ENCODE data around the gene GRID1. TPM values are rescaled to one million over a fixed set of nuclear protein-coding genes. Genes with fewer than 3 reads are reported as not detected.

Gene GRID1
- total and polyA plus RNA-seq, 11 donors = 0.69 to 3.4 (median 1.6) TPM

DNA sequence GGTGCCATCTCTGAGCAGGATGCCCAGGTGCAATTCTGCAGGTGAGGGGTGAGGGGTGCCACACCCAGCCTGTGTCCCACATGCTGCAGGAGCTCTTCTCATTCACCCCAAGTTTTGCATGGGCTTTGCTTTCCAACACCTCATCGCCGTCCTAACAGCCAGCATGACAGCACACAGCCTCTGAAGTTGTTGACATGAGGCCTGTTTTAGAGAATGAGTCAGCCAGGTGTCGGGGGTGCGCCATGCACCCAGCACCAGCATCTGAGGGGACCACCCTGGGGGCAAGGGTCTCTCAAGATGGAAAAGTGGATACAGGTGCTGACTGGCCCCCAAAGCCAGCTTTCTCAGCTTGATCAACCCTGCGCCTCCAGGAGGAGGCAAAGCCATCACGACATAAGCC, 146.0 kb downstream of the GRID1 start:
- TF ChIP-seq POLR2A (IDR thresholded peaks at IDR 0.05) = no peak
- TF ChIP-seq, protein P1, sequence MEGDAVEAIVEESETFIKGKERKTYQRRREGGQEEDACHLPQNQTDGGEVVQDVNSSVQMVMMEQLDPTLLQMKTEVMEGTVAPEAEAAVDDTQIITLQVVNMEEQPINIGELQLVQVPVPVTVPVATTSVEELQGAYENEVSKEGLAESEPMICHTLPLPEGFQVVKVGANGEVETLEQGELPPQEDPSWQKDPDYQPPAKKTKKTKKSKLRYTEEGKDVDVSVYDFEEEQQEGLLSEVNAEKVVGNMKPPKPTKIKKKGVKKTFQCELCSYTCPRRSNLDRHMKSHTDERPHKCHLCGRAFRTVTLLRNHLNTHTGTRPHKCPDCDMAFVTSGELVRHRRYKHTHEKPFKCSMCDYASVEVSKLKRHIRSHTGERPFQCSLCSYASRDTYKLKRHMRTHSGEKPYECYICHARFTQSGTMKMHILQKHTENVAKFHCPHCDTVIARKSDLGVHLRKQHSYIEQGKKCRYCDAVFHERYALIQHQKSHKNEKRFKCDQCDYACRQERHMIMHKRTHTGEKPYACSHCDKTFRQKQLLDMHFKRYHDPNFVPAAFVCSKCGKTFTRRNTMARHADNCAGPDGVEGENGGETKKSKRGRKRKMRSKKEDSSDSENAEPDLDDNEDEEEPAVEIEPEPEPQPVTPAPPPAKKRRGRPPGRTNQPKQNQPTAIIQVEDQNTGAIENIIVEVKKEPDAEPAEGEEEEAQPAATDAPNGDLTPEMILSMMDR (IDR thresholded peaks at IDR 0.05) = no peak
- DNase-seq (peak in 3 of 5 donors; percentile 8 to 20 (median 19)), ATAC-seq (no peak)
- Histone ChIP-seq H3K27me3 (no peaks in the 10 kb centered on the region), H3K9me3 (no peaks in the 10 kb centered on the region), H3K27ac (no peak overlapping the region), H3K36me3 (no peaks in the 10 kb centered on the region), H3K4me1 (no peaks in the 10 kb centered on the region), H3K4me3 (no peak overlapping the region)
- 84 to 90% (median 89%) methylated on average over 4 to 6 of the region's 6 CpGs for WGBS, 4 donors
- intact Hi-C loops (cut with DNase I) = no loop called here

DNA sequence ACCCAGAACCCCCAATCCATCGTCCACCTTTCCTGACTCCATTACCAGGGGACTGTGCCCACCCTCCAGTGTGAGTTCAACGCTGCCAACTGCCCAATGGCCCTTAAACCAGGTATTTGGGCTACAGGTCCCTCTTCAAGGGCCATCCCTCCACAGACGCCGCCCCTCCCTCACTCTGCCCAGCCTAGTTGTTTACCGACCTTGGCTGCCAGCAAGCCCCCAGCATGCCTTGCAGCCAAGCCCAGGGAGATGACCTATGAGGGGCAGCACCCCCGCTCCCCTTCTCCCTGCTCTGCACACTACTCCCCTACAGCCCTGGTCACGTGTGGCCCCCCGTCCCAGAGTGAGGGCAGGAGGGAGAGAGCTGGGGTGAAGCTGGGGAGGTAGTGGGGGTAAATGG, 147.3 kb downstream of the GRID1 start:
- no peak for ATAC-seq

DNA sequence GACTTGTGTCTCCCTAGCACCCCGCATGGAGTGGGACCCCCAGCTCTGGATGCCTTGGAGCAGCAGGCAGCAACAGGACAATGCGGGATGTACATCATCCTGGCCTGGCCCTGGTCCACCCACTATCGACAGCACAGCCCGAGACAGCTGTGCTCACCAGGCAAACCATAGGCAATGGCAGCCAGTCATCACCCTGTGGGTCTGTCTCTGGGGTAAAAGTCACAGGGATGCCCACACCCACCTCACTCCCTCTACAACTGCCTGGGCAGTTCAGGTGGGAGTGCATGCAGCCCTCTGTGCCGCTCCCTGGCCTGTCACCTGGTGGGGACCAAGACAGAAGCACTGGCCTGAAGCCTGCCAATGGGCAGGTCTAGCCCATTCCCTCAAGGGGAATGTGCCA, 147.8 kb downstream of the GRID1 start:
- Histone ChIP-seq H3K27ac (no peak overlapping the region), H3K4me1 (no peaks in the 10 kb centered on the region), H3K4me3 (no peak overlapping the region), H3K36me3 (no peaks in the 10 kb centered on the region), H3K27me3 (no peaks in the 10 kb centered on the region), H3K9me3 (no peaks in the 10 kb centered on the region)
- intact Hi-C loops (cut with DNase I) = no loop called here
- WGBS, 4 donors = 83 to 100% (median 91%) methylated on average over 2 to 5 of the region's 5 CpGs
- DNase-seq = peak in 2 of 5 donors; percentile 19 to 20
- TF ChIP-seq, protein P1 (IDR thresholded peaks at IDR 0.05) = no peak
- no peak for TF ChIP-seq POLR2A (IDR thresholded peaks at IDR 0.05)
- ATAC-seq = no peak

More for the DNA sequence above, 147.3 kb downstream of the GRID1 start:
- Histone ChIP-seq H3K4me1 (no peaks in the 10 kb centered on the region), H3K27me3 (no peaks in the 10 kb centered on the region), H3K36me3 (no peaks in the 10 kb centered on the region), H3K27ac (no peak overlapping the region), H3K4me3 (no peak overlapping the region), H3K9me3 (no peaks in the 10 kb centered on the region)
- peak in 2 of 5 donors; percentile 8 to 36 for DNase-seq
- 79 to 83% (median 82%) methylated on average over 8 of the region's 8 CpGs for WGBS, 4 donors
- intact Hi-C loops (cut with DNase I) = no loop called here
- TF ChIP-seq, protein P1 (IDR thresholded peaks at IDR 0.05) = no peak
- no peak for TF ChIP-seq POLR2A (IDR thresholded peaks at IDR 0.05)

DNA sequence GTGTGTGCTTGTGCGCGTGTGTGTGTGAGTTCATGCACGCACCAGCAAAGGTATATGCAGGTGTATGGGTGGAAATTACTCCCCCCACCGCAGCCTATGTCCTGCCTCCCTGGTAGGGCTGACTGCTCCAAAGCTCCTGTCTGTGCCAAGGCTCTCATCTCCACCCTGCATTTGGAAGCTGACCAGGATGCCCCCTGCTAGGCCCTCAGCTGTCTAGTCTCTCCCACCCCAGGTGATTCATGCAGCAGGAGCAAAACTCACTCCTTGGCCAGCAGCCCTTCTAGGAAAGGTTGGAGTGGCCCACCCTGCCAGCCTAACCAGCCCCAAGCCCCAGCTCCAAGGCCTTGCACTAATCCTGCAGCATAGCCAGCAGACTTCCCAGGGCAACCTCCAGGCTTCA, 148.4 kb downstream of the GRID1 start:
- Histone ChIP-seq H3K36me3 (no peaks in the 10 kb centered on the region), H3K27me3 (no peaks in the 10 kb centered on the region), H3K4me3 (no peak overlapping the region), H3K27ac (no peak overlapping the region), H3K4me1 (no peaks in the 10 kb centered on the region), H3K9me3 (no peaks in the 10 kb centered on the region)
- no peak for ATAC-seq
- peak in 2 of 5 donors; percentile 16 to 34 for DNase-seq
- intact Hi-C loops (cut with DNase I) = no loop called here
- WGBS, 4 donors = 95 to 100% (median 97%) methylated on average over 4 of the region's 4 CpGs
- TF ChIP-seq POLR2A (IDR thresholded peaks at IDR 0.05) = no peak
- TF ChIP-seq, protein P1 (IDR thresholded peaks at IDR 0.05) = no peak
